Gastroesophageal sphincter (tissue), 3 donors: Measurements from ENCODE around the gene CDKAL1.

Experiments
- CTCF ChIP-seq, 4 experiments: fragments of 200-600 bp in 2 of 4; fragments of 450-650 bp in 2 of 4; sonication (generic) in 1 of 4; IDR thresholded peaks; one replicate each; pipeline ENCODE4 v1.5.1; 2017 to 2019; ENCODE audit warnings: antibody characterized with exemption in 4 of 4, mild to moderate bottlenecking in 2 of 4, moderate library complexity in 2 of 4
- POLR2A ChIP-seq, 2 donors: fragments of 450-650 bp; IDR thresholded peaks; one replicate each; pipeline ENCODE4 v1.6.1; 2017; ENCODE audit warnings: antibody characterized with exemption in 2 of 2, mild to moderate bottlenecking in 2 of 2, moderate library complexity in 1 of 2
- POLR2AphosphoS5 ChIP-seq: sonication (generic); formaldehyde crosslinking; IDR thresholded peaks from one replicate; pipeline ENCODE4 v1.6.1; 2017; ENCODE audit warnings: antibody characterized with exemption

GRCh38 chr6:21026576-21027273, 492.5 kb downstream of the CDKAL1 start:
- TF ChIP-seq POLR2A (IDR thresholded peaks at IDR 0.05) (no peak), CTCF (IDR thresholded peaks at IDR 0.05) (no peak), POLR2AphosphoS5 (no peak)
